Measurements from ENCODE around the gene ASF1B.

The ASF1B gene

GRCh38 chr19:14072535-14073260 lies 63.7 kb downstream of the ASF1B start, which contains the start of gene MISP3:
Gene MISP3 (plus strand): TSS chr19:14072786. CDS start chr19:14073310, 524 bp downstream.
- DNase-seq (ENCODE audit: low spot score), result no peak
- in situ Hi-C loops (cut with MboI; ENCODE audit: low pct_unique_long_range_greater_than_20kb, low sequenced_read_pairs, unreplicated experiment), result loop anchor here (10.0 to 25.0 kb wide), 2 partner anchors 198 to 485 kb away; partner anchors contain the start of gene NANOS3
- TF ChIP-seq CTCF (IDR thresholded peaks at IDR 0.05; ENCODE audit: extremely low read depth, insufficient read depth, missing control alignments), result no peak

- TF ChIP-seq CTCF (IDR thresholded peaks at IDR 0.05; ENCODE audit: extremely low read depth, insufficient read depth, missing control alignments), result no peak
- DNase-seq (ENCODE audit: low spot score), result no peak
- in situ Hi-C loops (cut with MboI; ENCODE audit: low pct_unique_long_range_greater_than_20kb, low sequenced_read_pairs, unreplicated experiment), result loop anchor here (10.0 to 25.0 kb wide), 2 partner anchors 196 to 483 kb away; partner anchors contain the start of gene NANOS3
Measured at GRCh38 chr19:14070268-14071050, 65.9 kb downstream of the ASF1B start.
